Stimulated activated CD8-positive, alpha-beta memory T cell treated with anti-CD3 and anti-CD28 coated beads, Interleukin-4, amount 100 ng/mL, for 24 hours (primary cell): ENCODE data around the gene SPATA25.
"Not testable (repeated sequence)": the region's sequence is repeated elsewhere in the genome, so short reads cannot be mapped to it uniquely, and the experiment has no call there.

Experiments
- DNase-seq: peaks from one replicate; pipeline ENCODE4 v3.0.0-alpha.2; 2020; ENCODE audit warnings: low read depth

The SPATA25 gene

DNA sequence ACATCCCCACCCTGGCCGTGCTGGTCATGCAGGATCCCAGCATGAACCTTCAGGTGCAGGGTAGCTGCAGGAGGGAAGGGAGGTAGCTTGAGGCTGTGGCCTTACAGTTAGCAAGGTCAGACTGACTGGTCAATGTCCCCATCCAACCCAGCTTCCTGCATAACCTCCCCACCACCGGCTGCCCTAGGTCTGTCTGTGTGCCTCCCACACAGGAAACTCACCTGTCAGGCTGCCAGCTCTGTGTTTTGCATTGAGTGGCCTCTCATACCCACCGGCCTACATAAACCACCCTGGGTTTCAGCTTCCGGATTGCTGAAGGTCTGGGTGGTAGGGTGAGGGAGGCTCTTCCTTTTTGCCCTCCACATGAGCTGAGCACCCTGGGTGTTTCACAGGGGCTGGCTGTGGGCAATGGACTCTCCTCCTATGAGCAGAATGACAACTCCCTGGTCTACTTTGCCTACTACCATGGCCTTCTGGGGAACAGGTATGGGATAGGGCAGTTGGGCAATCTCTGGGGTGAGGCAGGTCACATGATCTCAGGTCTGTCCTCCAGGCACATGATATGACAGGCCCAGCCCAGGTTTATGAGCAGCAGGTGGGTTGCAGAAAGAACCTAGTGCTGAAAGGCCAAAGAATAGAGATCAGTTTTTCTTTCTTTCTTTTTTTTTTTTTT is 5.5 kb upstream of the SPATA25 start:
- DNase-seq: no peak

DNA sequence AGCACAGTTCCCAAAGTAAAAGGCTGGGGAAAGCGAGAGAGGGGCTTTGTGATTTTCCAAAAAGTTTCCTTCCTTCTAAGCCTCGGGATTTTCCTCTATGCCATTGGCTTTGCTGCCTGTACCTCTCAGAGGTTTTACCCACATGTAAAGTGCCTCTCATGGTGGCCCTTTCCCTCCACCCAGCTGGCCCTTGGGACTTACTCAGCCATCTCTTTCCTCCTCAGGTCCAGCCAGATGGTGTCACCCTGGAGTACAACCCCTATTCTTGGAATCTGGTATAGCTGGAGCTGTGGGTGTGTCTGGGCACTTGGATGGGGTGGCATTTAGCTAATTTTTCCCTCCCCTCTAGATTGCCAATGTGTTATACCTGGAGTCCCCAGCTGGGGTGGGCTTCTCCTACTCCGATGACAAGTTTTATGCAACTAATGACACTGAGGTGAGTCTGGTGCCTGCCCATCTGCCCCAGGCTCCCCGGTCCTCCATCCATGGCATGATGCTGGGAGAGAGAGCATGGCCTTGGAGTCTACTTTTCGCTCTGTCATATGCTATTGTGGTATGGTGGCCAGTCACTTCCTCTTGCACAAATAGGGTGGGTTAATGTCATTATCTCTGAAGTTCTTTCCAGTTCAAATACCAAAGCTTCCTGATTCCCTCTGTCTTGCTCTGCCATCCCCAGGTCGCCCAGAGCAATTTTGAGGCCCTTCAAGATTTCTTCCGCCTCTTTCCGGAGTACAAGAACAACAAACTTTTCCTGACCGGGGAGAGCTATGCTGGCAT is 4.8 kb upstream of the SPATA25 start:
- DNase-seq: no peak

DNA sequence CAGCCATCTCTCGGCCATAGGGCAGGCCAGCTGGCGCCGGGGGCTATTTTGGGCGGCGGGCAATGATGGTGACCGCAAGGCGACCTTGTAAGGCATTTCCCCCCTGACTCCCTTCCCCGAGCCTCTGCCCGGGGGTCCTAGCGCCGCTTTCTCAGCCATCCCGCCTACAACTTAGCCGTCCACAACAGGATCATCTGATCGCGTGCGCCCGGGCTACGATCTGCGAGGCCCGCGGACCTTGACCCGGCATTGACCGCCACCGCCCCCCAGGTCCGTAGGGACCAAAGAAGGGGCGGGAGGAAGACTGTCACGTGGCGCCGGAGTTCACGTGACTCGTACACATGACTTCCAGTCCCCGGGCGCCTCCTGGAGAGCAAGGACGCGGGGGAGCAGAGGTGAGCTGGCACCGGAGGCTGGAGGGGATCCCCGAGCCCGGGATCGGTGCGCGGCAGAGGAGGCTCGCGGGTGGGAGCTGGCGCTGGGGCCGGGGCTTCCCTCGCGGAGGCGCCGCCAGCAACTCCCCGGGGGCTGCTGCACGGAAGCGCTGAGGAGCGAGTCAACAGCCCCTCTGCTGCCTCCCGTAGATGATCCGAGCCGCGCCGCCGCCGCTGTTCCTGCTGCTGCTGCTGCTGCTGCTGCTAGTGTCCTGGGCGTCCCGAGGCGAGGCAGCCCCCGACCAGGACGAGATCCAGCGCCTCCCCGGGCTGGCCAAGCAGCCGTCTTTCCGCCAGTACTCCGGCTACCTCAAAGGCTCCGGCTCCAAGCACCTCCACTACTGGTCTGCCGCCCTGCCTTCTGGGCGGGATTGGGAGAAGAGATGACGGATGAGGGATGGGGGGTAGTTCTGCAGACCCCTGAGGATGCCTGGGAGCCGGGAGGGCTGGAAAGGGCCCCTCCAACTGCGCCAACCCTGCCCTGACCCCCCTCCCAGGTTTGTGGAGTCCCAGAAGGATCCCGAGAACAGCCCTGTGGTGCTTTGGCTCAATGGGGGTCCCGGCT is 3.9 kb upstream of the SPATA25 start, which contains the start of the genes CTSA and NEURL2:
Gene CTSA, plus strand, starts transcription at position 351 of the 999 bp plus-strand sequence. Its CDS starts 234 bp downstream, at position 585.
Gene NEURL2, minus strand, starts transcription at position 224 of the 999 bp plus-strand sequence. Its CDS starts 217 bp downstream, at position 7.
- peak; percentile 78 for DNase-seq

DNA sequence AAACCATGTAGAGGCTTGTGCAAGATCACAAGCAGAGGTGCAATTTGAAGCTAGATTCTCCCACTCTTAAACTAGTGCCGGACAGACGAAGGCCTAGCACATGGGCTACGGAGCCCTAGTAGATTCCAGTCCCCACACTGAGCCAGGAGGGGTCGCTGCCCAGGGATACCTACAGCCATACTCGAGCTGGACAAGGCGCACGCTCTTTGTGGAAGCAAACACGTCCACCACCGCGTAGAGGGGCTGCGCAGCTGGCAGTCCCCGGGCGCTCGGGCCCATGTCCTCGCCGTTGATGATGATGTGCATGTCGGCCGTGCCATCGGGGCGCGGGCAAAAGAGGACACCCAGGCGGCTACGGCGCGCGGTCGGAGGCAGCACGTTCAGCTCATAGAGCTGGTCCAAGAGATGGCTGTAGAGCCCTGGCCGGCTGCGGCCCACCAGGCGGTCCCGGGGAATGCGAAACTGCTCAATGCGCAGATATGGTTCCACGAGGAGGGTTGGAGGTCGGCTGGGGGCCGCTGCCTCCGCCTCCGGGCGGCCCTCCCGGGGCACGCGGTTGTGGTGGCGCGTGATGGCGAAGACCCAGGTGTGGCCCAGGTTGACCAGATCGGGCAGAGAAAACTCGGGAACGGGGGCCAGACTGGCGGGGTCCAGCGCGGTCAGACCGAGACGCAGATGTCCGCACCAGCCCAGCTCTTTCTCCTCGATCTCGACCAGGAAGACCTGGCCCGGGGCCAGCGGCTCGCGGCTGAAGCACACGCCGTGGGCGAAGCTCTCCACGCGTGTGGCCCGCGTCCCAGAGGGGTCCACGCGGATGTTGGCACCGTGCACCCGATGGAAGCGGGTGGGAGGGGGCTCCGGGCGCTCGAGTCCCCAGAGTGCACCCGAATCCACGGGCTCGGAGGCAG is 2.9 kb upstream of the SPATA25 start:
- DNase-seq: peak; percentile 30

DNA sequence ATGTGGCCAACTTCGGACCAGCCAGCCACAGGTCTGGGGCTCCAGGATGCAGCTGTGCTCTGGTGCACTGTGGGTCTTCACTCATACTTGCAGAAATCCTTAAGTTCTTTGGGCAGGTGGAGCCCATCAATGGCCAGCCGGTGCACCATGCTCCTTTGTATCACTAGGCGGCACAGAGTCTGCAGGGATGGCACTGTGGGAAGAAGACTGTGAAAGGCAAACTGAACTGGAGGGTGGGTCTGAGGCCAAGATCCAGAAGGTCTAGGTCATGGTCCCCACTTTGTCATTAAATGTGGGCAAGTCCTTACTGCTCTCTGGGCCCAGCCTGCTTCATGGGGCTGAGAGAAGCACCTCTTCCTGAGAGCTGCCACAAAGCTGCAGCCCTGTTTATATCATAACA is 1.3 kb upstream of the SPATA25 start:
- DNase-seq: no peak

DNA sequence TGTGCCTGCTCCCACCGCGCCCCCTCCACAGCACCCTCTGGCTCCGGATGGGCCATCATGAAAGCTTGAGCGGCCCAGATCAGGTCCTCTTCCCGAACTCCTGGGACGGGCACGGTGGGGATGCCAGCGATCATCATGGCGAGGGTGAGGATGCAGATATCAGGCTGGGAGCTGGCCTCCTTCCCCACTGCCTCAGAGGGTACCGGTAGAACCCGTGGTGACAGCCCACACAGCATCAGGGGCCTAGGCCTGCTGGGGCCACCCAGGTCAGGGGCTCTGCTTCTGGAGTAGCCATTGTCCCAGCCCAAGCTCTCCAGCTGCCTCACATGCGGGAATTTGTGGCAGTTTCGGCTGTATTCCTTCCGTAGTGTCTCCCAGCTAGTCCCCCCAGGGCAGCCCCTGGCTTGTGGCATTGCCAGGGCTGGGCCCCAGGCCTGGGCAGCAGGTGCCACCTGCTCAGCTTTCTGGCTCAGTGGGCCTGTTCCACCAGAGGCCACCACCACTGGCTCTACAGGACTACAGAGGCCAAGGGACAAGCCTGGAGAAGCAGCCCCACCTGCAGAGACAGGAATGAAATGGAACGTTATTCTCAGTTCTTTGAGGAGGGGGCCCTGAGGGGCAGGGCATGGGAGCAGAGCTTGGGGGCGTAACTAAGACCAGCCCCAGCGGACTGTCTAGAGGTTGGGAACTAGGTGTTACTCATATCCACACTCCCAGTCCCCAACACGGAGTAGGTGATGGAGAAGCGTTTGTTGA is 654 bp downstream of the SPATA25 start:
- no peak for DNase-seq

DNA sequence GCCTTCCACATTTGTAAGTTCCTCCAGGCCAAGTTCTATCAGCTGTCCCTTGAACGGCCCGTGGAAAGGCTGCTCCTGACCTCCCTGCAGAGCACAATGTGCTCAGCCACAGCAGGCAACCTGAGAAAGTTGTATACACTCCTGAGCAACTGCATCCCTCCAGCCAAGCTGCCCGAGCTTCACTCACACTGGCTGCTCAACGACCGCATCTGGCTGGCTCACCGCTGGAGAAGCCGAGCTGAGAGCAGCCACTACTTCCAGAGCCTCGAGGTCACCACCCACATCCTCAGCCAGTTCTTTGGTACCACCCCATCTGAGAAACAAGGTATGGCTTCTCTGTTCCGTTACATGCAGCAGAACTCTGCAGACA is 4.3 kb downstream of the SPATA25 start:
- no peak for DNase-seq

DNA sequence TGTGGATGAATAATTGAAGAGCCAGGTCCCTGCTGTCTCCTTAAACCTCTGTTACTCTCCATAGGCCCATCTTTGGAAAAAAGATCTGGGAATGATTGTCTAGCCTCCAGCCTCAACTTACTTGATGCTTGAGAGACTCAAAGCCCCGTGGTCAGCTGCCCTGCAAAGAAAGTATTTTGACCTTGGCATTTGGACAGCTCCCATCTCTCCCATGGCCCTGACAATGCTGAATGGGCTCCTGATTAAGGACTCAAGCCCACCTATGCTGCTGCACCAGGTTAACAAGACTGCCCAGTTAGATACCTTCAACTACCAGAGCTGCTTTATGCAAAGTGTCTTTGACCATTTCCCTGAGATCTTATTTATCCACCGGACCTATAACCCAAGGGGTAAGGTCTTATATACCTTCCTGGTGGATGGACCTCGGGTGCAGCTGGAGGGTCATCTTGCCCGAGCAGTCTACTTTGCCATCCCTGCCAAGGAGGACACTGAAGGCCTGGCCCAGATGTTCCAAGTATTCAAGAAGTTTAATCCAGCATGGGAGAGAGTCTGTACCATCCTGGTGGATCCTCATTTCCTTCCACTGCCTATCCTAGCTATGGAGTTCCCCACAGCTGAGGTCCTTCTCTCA is 4.8 kb downstream of the SPATA25 start:
- no peak for DNase-seq

DNA sequence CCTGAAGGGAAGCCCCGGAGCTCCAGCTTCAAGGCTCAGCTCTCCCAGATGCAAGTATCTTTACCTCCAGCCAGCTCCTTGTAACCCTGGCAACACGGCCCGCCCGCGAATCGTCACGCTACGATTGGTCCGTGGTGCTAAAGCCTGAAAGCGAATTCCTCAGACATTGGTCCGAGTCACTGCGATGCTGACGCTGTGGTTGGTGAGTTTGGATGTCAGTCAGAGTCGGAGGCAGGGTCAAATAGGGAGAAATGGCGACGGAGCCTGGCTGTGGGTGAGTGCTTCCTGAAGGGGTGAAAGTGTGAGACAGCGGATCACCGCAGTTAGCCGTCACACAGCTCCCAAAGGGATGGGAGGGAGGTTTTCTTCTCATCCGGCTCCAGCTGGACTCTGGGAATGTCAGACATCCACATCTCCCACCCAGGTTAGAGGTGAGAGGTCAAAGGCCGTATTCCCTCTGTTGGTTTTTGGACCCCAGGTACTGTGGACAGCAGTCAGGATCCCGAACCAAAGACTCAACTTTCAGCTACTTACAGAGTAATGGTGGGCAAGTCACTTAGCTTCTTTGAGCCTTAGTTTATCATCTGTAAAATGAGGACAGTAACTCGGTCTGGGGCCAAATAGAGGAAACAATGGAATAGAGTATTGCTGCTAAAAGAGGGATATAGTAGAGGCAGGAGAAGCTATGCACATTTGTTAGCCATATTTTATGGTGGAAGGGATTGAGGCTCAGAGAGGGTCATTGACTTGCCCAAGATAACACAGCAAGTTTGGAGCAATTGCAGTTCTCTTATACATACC is 6.2 kb downstream of the SPATA25 start, which contains the start of gene ZSWIM1:
Gene ZSWIM1, plus strand, starts transcription at position 240 of the 801 bp plus-strand sequence. CDS start 1,366 bp downstream, outside the sequence.
- peak; percentile 98 for DNase-seq

DNA sequence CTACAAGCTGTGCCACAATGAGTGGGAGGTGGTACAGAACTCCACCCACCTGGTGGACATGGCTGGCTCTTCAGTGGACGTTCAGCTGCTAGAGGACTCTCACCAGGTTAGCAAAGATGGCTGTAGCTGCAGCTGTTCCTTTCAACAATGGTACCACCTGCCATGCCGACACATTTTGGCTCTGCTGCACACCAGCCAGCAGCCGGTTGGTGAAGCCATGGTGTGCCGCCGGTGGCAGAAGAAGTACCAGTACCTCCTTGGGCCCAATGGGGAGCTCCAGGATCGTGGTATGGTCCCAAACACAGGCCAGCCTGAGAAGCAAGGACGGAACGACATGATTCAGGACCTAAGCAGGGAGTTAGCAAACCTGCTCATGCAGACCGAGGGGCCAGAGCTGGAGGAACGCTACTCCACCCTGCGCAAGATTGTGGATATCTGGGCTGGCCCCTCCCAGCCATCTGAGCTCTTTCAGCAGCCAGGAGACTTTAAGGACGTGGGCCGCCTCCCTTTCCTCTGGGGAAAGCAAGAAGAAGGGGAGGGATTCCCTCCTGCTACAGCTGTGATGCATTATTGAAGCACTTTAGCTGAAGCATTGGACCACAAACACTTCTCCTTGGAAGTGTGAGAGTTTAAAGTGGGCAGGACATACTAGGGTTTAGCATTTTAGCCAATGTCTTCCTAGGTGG is 9.2 kb downstream of the SPATA25 start:
- no peak for DNase-seq

DNA sequence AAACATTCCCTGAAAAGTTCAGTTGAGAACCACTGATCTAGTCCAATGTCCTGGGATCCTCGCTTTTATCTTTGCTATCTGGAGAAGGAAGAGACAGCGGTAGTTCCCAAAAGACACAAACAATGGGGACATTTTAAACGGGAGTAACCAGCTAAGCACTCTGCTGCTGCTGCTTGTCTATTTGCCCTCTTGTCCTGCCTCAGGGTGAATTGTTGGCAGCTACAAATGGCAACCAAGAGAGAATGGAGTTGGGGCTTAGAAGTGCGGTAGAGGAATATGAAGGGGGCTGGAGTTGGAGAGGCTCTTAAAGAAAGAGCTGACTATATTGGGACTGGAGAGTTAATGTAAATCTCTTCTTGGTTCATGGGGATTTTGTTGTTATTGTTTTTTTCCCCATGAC is 12.8 kb downstream of the SPATA25 start:
- DNase-seq: no peak

DNA sequence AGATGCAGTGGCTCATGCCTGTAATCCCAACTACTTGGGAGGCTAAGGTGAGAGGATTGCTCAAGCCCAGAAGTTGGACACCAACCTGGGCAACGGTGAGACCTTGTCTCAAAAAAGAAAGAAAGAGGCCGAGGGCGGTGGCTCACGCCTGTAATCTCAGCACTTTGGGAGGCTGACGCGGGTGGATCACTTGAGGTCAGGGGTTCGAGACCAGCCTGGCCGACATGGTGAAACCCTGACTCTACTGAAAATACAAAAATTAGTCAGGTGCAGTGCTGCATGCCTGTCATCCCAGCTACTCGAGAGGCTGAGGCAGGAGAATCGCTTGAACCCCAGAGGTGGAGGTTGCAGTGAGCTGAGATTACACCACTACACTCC is 13.3 kb downstream of the SPATA25 start:
- DNase-seq: not testable (repeated sequence)

DNA sequence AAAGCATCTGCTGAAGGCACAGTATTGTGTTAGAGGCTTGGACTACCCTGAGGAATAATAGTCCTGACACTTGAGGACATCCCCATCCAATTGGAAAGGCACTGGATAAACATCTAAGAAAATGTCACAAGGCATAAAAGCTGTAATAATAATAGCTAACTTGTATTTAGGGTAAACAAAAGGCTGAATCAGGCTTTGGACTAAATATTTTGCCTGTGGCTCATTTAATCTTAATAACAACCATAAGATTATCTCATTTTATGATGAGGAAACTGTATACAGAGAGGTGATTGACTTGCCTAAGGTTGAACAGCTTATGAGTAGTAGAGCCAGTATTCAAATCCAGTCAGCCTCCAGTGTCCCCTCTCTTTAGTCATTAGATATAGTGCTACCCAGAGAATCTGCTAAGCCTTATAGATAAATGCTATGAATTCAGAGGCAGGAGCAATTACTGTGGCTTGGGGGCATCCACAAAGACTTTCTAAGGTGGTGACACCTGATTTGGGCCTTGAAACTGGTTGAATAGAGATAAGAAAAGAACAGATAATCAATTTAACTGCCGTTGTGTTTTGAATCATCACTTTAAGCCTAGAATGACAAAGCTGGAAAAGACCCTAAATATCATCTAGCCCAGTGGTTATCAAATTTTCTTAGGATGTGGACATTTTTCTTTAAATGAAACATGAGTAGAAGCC is 13.9 kb downstream of the SPATA25 start:
- no peak for DNase-seq

DNA sequence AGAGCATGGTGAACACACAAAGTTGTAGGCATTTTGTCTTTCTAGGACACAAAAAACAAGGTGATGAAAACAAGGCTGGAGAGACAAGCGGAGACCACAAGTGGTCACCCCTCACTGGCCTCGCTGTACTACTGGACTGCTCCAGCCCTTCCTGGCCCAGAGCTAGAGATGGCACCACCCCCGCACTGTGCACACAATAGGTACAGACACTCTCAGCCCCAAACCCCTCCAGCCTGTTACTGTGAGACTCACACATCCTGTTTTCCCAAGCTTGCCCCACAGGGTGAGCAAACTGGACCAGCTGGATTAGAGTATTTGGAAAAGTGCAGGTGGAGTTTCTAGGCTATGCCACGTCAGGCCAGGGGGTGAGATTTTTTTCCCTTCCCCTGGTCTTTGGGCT is 14.8 kb downstream of the SPATA25 start:
- DNase-seq: no peak

DNA sequence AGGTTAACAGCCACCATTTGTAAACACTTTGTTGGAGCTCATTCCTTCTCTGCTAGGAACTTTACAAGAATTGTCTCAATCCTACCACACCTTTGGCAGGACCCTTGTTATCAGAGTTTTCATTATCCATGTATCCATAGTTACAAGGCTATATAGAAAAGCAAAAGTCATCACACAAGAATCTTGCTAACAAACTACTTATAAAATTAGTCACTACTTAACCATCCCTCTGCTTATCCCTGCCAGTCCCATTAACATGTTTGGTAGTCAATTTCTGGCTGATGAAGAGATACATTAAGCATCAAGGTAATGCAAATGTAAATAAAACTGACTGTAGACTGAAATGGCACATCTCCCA is 19.6 kb downstream of the SPATA25 start:
- no peak for DNase-seq

DNA sequence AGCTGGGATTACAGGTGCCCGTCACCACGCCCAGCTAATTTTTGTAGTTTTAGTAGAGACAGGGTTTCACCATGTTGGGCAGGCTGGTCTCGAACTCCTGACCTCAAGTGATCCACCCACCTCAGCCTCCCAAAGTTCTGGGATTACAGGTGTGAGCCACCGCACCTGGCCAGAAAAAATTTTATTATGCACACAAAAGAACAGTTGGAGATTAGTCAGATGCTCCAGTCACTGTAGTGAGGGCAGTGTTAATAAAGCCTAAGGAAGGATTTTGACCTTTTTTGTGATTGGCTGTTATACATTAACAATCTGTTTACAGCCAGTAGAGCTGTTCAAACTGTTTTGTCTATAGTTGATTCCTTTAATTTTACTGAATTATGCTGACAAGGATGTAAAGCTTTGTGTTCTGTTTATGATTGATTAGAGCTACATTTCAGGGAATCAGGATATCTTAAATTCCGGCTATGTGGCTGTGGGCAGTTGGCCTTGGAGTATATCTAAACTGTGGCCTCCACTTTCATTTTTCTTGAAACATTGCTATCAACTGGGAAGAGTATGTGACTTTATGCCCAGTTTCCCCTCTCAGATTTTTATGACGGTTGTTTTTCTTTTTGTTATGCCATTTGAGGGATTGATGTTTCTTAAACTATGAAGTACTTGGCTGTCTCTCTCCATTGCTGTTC is 20.1 kb downstream of the SPATA25 start:
- DNase-seq: no peak

DNA sequence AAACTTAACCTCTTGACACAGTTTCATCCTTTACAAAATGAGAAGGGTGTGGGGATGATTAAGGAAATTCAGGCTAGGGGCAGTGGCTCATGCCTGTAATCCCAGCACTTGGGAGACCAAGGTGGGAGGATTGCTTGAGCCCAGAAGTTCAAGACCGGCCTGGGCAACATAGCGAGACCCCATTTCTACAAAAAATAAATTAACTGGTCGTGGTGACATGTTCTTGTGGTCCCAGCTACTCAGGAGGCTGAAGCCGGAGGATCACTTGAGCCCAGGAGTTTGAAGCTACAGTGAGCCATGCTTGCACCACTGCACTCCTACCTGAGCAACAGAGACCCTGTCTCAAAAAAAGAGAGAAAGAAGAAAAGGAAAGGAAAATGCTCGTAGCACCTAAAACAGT is 21.0 kb downstream of the SPATA25 start:
- DNase-seq: no peak
